HG03060 (cell line): Measurements from ENCODE around the gene CRACR2A.

Experiments used
- ATAC-seq: cut with Tn5 transposase; IDR thresholded peaks from one replicate; pipeline ENCODE4 v1.9.1; 2021; ENCODE audit warnings: low read depth, moderate number of reproducible peaks; ENCODE audit not compliant: unreplicated experiment

CRACR2A gene

DNA sequence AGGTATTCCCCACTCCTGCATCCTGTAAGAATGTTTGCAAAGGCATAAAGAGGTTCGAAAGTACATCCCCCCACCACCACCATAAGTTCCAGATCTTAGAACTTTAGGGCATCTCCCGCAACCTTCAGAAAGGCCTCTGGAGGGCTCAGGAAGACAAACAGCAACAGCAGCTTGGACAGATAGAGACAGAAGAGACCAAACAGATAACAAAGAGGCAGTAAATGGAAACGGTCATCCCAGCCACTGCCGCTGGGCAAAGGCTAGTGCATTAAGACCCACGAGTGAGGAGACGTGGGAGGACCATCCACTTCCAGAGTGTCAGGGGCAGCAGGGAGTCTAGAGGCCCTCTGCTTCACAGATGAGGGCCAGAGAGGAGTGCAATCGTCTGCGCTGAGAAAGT is 124.3 kb downstream of the CRACR2A start:
- no peak for ATAC-seq

DNA sequence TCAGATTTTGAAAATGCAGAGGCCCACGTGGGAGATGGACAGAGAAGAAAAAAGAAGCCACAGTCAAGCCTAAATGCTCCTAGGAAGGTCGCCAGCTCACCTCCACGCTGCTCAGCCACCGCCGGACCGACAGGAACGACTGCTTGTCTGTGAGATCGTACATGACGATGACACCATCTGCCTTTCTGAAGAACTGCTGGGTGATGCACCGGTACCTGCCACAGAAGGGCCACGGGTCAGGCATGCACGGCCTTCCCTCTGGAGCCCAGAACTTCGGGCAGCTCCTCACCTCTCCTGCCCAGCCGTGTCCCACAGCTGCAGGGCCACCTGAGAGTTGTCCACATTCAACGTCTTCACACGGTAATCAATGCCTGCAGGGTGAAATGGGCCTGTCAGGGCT is 125.6 kb downstream of the CRACR2A start:
- no peak for ATAC-seq

DNA sequence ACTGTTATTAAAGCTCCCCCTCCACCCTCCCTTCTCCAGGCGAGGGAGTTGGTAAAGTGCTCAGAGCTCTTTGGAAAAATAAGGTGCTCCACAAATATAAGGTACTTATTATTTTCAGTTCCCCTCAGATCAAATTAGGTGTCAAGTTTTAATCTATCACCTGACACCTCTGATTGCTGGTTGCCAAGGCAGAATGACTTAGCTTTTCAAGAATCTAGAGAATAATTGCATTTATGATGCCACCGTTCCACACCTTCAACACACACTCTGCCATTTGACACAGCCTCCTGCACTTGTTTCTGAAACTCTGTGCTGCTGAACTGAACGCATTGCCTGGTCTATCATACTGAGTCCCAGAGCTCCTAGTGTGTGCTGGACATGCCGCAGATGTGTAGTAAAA is 128.6 kb downstream of the CRACR2A start:
- no peak for ATAC-seq

DNA sequence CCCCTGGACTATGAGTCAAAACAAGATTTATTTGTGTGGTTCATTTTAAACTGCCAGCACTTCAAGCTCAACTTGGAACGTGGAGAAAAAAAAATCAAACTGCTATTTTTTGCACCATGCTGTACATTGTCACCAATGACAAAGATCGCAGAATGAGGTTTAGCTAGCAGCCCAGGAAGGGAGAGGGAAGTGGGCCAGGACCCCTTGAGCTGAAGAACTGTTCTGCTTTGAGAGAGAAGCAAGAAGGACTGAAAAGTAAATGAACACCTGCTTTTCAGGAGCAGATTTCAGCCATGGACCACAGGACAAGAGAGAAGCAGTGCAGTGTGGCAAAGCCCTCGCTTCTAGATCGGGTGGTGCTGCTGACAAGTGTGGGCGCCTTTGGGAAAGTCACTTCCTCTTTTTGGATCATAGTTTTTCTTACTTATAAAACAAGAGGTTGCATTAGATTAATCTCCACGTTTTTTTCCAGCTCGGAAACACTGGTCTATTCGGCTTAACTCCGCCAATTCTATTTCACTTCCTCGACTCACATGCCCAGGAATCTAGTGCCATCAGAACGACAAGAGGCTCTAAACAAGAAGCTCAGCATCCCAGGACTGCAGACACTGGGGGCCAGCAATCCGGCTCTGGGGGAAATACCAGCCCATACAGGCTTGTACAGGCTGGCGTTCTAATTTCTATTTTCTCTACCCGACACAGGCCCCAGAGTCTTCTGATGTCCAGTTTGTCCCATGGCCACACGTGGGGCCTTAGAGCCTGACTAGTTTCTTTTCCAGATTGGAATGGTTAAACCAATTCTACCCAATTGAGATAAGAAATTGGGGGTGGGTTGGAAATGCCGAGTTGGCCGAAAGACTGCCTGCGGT is 129.9 kb downstream of the CRACR2A start:
- no peak for ATAC-seq

DNA sequence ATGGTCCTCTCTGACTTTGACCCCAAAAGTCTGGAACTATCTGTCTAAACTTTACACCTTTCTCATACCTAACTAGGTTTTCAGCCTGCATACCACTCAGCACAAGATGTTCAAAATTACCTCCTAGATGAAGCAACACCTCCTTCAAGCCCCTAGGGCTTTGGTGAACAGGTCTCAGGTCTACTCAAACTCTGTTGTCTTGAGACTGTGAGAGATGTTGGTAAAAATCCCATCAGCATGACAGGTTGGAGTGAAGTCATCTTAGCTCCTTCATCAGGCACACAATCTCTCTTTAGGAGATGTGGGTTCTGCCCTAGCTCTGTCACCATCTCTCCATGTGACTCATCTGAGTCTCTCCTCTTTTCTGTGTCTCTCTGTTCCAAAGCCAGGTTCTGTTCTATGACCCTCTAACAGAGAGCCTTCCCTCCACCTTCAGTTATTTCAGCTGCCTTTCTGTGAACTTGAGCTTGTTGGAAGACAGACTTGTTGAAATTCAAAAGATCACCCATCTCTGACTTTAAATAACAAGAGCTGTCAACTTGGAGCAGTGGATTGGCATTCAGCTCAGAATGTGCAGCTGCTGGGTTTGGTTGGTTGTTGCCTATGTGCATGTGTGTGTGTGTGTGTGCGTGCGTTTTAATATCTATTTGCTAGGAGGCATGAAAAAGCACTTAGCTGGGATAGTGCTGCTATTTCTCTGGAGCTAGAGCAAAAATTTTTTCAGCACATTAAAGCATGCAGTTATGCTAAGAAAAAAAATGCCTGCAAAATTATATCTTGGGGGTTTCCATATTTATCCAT is 130.7 kb downstream of the CRACR2A start:
- no peak for ATAC-seq

DNA sequence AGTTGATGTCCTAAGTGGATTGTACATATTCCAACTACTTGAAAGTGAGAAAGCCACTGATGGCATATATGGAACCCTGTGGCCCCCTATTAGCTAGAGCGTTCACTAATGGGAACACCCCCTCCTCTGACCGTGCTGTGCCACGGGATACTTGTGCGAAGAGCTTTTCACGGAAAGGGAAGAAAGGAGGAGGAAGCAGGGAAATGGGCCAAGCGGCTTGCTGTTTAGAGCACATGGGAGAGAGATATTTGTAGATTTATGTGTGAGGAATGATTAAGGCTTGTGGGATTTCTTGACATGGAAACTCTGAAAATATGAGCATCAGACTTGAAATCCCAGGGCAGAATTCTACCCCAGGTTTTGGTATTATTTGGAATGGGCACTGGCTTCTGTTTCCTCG is 132.1 kb downstream of the CRACR2A start:
- no peak for ATAC-seq

DNA sequence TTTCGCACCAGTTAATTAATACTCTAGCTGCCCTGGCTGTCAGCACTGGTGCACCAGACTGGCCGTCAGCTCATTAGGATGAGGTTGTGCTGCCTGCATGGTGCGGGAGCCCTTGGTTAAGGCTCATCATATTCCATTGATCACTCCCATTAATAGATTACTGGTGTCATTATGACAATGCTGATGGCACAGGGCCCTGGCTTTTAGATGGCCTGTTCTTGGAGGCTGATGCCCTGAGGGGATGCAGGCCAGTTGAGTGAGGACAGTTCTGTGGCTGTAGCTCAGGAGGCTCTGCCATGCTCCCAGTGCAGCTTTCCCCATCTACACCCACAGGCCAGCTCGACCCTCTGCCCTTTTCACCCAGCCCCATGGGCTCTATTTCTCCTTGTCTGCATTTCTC is 135.3 kb downstream of the CRACR2A start:
- ATAC-seq = no peak

DNA sequence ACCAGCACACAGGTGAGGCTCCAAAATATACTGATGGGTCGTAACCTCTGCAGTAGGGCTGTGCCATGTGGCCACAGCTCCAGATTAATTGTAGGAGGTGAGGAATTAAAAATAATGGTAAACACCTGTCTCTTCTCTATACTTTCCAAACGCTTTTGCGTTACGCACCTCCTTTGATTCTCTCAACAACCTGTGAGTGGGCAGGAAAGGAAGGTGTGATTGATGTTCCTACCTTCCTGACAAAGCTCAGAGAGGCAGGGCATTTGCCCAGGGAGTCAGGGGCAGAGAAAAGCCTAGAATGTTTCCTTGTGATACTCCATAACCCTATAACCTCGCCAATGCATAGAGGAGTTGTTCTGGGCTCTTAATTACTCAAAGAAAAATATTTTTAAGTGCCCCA is 137.0 kb downstream of the CRACR2A start:
- no peak for ATAC-seq

DNA sequence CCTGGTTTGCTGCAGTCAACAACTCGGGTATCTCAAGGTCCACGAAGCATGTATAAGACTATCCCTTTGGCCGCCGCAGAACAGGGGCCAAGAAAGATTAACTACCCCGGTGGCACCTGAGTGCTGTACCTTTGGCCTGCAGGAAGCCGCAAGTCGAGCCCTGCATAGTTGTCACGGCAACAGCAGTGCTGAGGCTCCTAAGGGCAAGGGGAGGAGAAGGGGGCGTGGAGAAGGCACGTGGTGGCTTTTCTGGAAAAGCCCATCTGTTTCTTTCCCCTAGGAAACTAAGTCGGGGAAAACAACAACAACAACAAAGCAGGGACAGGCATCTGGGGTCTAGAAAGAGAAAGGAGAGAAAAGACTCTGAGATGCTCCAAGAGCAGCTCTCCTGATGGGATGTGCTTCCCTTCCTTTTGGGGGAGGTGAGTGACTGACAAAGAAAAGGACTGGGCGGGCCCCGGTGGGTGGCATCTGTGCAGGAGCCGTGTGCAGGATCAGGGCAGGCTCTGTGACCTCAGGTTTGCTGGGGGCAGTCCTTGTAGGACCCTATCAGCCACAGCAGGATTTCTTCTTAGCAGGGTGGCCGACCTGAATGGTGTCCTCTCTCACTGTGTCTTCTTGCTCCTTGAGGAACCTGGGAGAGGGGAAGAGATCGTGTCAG is 138.0 kb downstream of the CRACR2A start:
- ATAC-seq = no peak

DNA sequence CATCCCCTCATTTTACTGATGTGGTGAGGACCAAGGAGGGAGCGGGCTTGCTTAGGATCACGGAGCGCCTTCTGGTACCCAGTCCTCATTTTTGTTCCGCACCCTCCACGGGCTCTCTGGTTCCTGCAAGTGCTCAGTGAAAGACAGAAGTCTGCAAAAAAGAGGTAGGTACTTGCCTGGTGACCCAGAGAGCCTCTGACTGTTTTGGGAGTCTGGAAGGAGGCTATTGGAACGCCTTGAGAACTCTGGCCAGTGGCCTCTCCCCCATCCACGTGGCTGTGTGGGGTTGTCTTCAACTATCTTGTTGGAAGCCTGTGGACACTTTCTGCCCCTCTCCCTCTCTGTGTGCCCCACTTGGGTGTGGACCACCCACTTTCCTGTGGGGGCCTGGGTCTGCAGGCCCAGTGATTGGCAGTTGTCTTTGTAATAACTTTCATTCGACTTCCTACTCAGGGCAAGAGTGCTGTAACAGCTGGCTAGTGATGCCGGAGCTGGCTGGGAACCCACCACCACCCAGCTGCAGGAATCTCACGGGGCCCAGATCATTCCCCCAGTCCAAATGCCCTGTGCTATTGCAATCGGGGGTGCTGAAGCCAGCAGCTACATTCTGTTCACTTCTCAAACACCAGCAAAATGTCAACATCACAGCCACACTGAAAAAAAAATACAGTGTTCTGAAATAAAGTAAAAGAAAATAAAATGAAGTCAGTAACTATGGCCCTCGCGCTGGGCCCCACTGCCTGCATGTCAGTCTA is 139.1 kb downstream of the CRACR2A start:
- ATAC-seq = no peak

DNA sequence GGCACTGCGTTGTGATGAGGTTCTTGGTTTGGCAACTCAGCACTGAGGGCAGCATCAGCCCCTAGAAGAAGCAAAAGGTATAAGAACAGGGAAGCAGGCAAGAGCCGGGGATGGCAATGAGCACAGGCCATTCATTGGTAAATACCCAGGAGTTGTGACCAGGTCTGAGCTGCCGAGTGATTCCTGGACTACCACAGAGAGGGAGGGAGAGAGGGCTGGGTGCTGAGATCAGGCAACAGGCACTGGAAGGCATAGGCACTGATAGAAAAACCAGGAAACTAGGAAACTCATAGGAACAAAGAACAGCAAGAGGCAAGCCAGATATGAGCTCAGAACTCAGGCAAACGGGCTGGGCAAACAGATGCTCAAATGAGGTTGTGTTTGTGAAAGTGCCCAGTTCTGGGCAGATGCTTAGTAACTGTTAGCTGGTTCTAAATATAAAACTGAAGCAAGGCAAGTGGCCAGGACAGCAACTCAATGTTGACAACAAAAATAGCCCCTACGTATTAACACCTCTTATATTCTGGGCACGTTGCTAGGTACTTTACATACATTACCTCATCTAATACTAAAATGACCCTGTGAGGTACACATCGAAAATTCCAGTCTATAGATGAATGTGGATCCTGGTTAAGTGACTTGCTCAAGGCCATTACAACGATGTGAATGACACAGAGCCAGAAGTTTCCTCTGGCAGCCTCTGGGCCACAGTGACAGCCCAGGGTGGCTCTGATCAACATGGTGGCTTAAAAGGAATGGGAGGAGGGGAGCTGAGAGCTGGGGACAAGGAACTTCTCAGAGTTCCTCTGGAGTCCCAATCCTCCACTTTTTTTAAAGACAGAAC is 140.8 kb downstream of the CRACR2A start:
- no peak for ATAC-seq

DNA sequence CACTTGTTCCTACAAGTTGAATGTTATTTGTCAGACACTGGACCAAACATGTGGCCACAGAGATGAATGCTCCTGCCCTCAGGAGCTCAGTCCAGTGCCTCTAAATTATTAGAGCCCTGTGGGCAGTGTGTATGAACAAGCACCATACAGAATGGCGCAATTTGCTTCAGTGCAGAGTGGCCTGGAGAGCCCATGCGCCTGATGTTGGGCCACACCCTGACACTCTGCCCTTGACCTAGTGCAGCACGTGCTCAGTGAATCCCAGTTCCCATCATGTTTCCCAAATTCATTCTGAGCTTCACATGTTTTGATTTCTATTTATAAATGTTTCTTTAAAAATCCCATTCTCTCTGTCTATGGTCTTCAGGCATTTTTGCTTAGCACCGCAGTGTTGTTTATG is 145.1 kb downstream of the CRACR2A start:
- ATAC-seq = no peak

DNA sequence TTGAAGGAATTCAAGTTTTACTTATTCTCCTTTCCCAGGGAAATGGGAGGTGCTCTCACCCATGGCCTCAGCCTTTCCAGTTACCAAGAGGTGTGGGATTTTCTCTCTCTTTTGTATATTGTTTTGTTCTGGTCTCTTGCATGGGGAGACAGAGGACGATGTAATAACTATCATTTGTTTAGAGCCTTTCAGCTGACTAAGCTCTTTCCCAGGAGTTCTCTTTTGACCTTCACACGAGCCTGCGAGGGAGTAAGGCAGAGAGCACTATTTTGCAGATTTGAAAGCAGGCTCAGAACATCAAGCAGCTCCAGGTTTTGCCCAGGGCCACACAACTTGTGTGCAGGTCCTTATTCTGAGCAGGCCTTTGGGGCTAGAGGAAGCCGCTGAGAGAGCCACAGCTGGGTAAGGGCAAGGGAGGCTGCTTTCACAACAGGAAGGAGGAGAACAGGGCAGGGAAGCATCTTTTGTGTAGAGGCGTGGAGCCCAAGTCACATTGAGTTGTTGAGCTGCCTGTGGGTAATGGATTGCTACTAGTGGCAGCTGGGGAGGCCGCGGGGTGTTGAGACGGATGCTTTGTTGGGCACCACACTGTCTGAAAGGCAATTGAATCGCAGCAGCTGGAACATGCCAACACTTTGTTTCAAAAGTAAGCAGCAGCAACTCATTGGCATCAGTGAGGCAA is 145.7 kb downstream of the CRACR2A start:
- no peak for ATAC-seq

DNA sequence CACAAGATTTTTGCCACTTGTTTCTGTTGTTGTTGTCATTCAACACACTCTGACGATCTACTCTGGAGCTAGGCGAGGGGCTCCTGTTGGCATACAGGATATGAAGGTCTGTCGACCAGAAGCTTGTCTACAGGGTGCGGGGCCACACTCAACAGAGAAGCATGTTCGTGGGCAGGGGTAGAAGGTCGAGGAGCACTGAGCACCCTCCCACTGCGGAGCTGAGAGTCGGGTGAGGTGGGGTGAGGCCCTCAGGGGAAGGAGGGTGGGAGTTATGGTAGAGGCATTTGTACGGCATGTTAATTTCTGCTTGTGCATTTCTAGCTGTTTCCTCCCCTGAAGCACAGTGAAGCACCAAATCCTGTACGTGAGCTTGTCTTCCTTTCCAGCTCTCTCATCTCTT is 146.8 kb downstream of the CRACR2A start:
- ATAC-seq = no peak

DNA sequence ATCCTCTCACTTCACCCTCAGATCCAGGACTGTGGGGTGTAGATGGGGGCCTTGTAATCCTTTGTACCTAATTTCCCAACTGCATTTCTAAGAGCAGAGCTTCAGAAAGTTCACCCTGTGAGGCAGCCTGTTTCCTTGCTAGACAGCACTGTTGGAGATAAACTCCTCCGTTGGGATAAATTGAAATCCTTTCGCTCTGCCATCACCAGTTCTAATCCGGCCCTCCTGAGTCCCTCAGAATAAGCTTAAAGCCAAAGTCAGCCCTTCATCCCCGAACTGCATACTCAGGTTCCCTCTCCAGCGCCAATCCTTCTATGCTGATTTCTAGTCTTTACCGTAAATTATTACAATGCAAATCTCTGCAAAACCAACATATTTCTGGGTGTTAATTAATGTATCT is 147.2 kb downstream of the CRACR2A start:
- ATAC-seq = no peak

DNA sequence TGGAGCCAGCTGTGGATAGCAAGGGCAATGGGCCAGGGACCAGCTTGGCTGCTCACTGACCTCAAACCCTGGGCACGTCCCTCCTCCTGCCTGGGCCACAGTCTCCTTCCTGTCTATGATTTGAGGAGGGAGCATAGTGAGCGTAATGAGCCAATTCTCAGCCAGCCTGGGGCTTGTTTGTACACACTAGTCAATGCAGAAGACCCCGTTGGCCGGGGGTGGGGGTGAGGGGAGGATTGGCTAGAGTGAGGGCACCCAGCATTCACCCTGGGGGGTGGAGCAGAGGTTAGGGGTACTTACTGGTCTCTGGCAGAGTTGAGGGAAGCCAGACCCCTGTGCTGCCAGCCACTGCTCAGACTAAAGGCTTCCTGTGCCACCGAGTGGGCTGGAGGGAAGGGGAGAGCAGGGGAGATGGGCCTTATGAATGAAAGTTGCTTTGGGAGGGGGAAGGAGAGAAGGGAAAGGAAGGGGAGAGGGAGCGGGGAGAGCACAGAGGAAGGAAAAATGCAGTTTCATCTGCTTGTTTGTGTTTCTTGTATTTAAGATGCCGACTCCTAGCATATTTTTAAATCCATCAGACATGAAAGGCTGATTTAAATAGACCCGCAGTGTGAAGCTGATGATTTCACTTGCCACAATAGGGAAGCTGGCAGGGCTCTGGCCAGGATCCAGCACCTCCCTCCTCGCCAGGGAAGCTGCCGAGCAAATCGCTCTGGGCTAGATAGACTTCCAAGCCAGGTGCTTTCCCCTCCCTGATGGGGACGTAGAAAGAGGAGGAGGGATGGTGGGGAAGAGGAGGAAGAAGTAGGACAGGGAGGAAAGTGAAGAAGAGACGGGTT is 147.9 kb downstream of the CRACR2A start:
- no peak for ATAC-seq

DNA sequence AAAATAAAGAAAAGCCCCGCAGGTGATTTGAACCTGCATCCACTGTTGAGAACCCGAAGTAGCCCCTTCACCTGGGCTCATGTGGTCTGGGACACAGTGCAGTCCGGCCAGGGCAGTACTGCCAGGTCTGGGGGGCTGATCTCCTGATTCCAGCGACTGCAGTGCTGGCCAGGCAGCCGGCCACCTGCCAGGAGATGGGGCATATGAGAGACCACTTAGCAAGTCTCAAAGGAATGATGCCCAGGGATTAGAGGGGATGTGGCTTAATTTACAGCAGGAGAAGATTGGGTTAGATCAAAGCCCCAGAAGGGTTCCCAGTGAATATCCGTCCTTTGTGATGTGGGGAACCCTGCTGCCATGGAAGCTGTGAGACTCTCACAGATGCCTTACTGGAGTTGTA is 148.6 kb downstream of the CRACR2A start:
- ATAC-seq = no peak

DNA sequence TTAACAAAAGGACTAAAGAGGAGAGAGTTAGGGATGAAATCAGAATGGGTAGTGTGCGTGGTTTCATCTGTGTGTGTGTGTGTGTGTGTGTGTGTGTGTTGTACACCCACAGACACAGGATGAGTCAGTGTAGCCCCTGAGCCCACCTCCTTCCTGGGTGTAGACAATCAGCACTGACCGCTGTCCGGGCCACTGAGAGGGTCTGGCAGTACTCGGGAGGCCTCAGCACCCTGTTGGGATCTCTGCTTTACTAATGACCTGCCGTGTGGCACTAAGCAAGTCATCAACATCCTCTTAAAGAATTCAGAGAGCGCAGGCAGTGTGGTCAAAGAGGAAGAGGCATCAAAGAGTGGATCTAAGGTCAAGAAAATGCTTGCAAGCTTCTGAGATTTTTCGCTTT is 149.3 kb downstream of the CRACR2A start:
- ATAC-seq = no peak
